ENCODE results near the gene TTLL11. TPM values are rescaled to one million over a fixed set of nuclear protein-coding genes. Genes with fewer than 3 reads are reported as not detected.

The TTLL11 gene
- total RNA-seq, 6 donors from 2014 or later = 6.8 to 18.9 (median 12.9) TPM

- TF ChIP-seq POLR2A (IDR thresholded peaks at IDR 0.05) (no peak), CTCF (IDR thresholded peaks at IDR 0.05) (no peak), POLR2AphosphoS5 (IDR thresholded peaks at IDR 0.05) (no peak), EP300 (IDR thresholded peaks at IDR 0.05) (no peak)
- H3K9me3 ChIP-seq = no peaks in the 10 kb centered on the region
- ATAC-seq (ENCODE audit: low FRiP score in 2 of 2) = no peak
- no peaks in the 10 kb centered on the region for H3K36me3 ChIP-seq
- 60 to 92% methylated on average over 1 of the region's 1 CpG for WGBS, 2 donors
- no peak overlapping the region for H3K4me3 ChIP-seq
- H3K27ac ChIP-seq = no peak overlapping the region
- no peaks in the 10 kb centered on the region for H3K27me3 ChIP-seq
- no peak for DNase-seq
- no peaks in the 10 kb centered on the region for H3K4me1 ChIP-seq
Measured at GRCh38 chr9:122059955-122060324, 33.2 kb downstream of the TTLL11 start.

- no peak for ATAC-seq (ENCODE audit: low FRiP score in 2 of 2)
- H3K27me3 ChIP-seq = no peaks in the 10 kb centered on the region
- H3K4me1 ChIP-seq = no peaks in the 10 kb centered on the region
- H3K4me3 ChIP-seq = no peak overlapping the region
- no peak overlapping the region for H3K27ac ChIP-seq
- 94 to 95% methylated on average over 9 of the region's 9 CpGs for WGBS, 2 donors
- no peak for DNase-seq
- no peaks in the 10 kb centered on the region for H3K36me3 ChIP-seq
- H3K9me3 ChIP-seq = no peaks in the 10 kb centered on the region
- TF ChIP-seq POLR2AphosphoS5 (IDR thresholded peaks at IDR 0.05) (no peak), CTCF (IDR thresholded peaks at IDR 0.05) (no peak), EP300 (IDR thresholded peaks at IDR 0.05) (no peak), POLR2A (IDR thresholded peaks at IDR 0.05) (no peak)
Measured at GRCh38 chr9:122059214-122059954, 33.7 kb downstream of the TTLL11 start.

DNA sequence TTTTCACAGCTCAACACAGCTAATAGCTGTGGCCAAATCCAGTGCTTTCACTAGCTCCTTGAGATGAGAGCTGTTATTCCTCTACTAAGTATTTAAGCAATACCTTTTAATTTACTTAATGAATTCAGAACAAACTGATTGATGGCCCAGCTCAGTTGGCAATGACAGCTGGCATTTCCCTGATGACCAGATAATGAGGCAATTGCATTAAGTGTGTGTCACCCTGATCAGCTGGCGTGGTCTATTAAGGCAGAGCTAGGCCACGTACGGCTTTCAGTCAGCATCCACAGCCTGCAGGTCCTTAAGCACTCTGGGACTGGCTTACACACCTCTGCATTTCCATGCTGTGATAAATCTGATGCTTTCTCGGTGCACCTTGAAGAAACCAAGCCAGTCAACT lies 34.4 kb downstream of the TTLL11 start:
- Histone ChIP-seq H3K27me3 (no peaks in the 10 kb centered on the region), H3K4me1 (no peaks in the 10 kb centered on the region), H3K9me3 (no peaks in the 10 kb centered on the region), H3K4me3 (no peak overlapping the region), H3K36me3 (no peaks in the 10 kb centered on the region), H3K27ac (no peak overlapping the region)
- 76 to 82% methylated on average over 4 of the region's 4 CpGs for WGBS, 2 donors
- TF ChIP-seq CTCF (IDR thresholded peaks at IDR 0.05) (no peak), POLR2AphosphoS5 (IDR thresholded peaks at IDR 0.05) (no peak), POLR2A (IDR thresholded peaks at IDR 0.05) (no peak), EP300 (IDR thresholded peaks at IDR 0.05) (no peak)
- DNase-seq = no peak
- ATAC-seq (ENCODE audit: low FRiP score in 2 of 2) = no peak

GRCh38 chr9:122058051-122058450 lies 35.1 kb downstream of the TTLL11 start:
- H3K9me3 ChIP-seq = no peaks in the 10 kb centered on the region
- no peaks in the 10 kb centered on the region for H3K4me1 ChIP-seq
- no peaks in the 10 kb centered on the region for H3K27me3 ChIP-seq
- TF ChIP-seq CTCF (IDR thresholded peaks at IDR 0.05) (no peak), POLR2AphosphoS5 (IDR thresholded peaks at IDR 0.05) (no peak), POLR2A (IDR thresholded peaks at IDR 0.05) (no peak), EP300 (IDR thresholded peaks at IDR 0.05) (no peak)
- WGBS, 2 donors = 78 to 85% methylated on average over 4 of the region's 4 CpGs
- ATAC-seq (ENCODE audit: low FRiP score in 2 of 2) = no peak
- H3K27ac ChIP-seq = no peak overlapping the region
- no peak for DNase-seq
- H3K36me3 ChIP-seq = no peaks in the 10 kb centered on the region
- no peak overlapping the region for H3K4me3 ChIP-seq

- H3K27me3 ChIP-seq = no peaks in the 10 kb centered on the region
- ATAC-seq (ENCODE audit: low FRiP score in 2 of 2) (no peak), DNase-seq (no peak)
- H3K36me3 ChIP-seq = no peaks in the 10 kb centered on the region
- no peaks in the 10 kb centered on the region for H3K4me1 ChIP-seq
- no peak overlapping the region for H3K27ac ChIP-seq
- H3K9me3 ChIP-seq = no peaks in the 10 kb centered on the region
- H3K4me3 ChIP-seq = no peak overlapping the region
- WGBS, 2 donors = 94 to 95% methylated on average over 10 of the region's 10 CpGs
- TF ChIP-seq CTCF (IDR thresholded peaks at IDR 0.05) (no peak), POLR2A (IDR thresholded peaks at IDR 0.05) (no peak), POLR2AphosphoS5 (IDR thresholded peaks at IDR 0.05) (no peak), EP300 (IDR thresholded peaks at IDR 0.05) (no peak)
Measured at GRCh38 chr9:122057211-122057610, 35.9 kb downstream of the TTLL11 start.

Measured in upper lobe of left lung (tissue), 6 donors.